Gastroesophageal sphincter (tissue), 4 donors: Measurements from ENCODE around the gene SPATA7. TPM values are rescaled to one million over a fixed set of nuclear protein-coding genes. Genes with fewer than 3 reads are reported as not detected.

Source experiments
- ATAC-seq: fragments of 150-250 bp; one replicate; pipeline ENCODE4 v1.9.1; 2016; ENCODE audit warnings: mild to moderate bottlenecking, moderate library complexity
- H3K27ac ChIP-seq, 4 donors: fragments of 200-600 bp; sonication (generic) in 3 of 4; 1 replicate in 3 of 4; 2 replicates in 1 of 4; pipeline ENCODE4 v1.5.1; 2016 to 2019
- H3K27me3 ChIP-seq: fragments of 200-600 bp; sonication (generic); one replicate; pipeline ENCODE4 v1.5.1; 2019
- H3K36me3 ChIP-seq, 2 donors: fragments of 200-600 bp; sonication (generic); one replicate each; pipeline ENCODE4 v1.5.1; 2019; ENCODE audit warnings: control low read depth in 1 of 2
- H3K4me1 ChIP-seq, 3 donors: fragments of 200-600 bp; sonication (generic); 1 replicate in 2 of 3; 2 replicates in 1 of 3; pipeline ENCODE4 v1.5.1; 2016 to 2019; ENCODE audit warnings: control low read depth in 2 of 3
- H3K4me3 ChIP-seq, 2 donors: fragments of 200-600 bp; sonication (generic); one replicate each; pipeline ENCODE4 v1.5.1; 2019; ENCODE audit warnings: mild to moderate bottlenecking in 1 of 2, moderate library complexity in 1 of 2
- H3K9me3 ChIP-seq, 3 donors: fragments of 200-600 bp; sonication (generic); one replicate each; pipeline ENCODE4 v1.5.1; 2017 to 2019; ENCODE audit warnings: control low read depth in 2 of 3
- CTCF ChIP-seq, 4 experiments: fragments of 200-600 bp in 2 of 4; fragments of 450-650 bp in 2 of 4; sonication (generic) in 1 of 4; IDR thresholded peaks; one replicate each; pipeline ENCODE4 v1.5.1; 2017 to 2019; ENCODE audit warnings: antibody characterized with exemption in 4 of 4, mild to moderate bottlenecking in 2 of 4, moderate library complexity in 2 of 4
- EP300 ChIP-seq: sonication (generic); formaldehyde crosslinking; IDR thresholded peaks from one replicate; pipeline ENCODE4 v1.6.1; 2017; ENCODE audit warnings: antibody characterized with exemption, mild to moderate bottlenecking
- POLR2A ChIP-seq, 2 donors: fragments of 450-650 bp; IDR thresholded peaks; one replicate each; pipeline ENCODE4 v1.6.1; 2017; ENCODE audit warnings: antibody characterized with exemption in 2 of 2, mild to moderate bottlenecking in 2 of 2, moderate library complexity in 1 of 2
- POLR2AphosphoS5 ChIP-seq: sonication (generic); formaldehyde crosslinking; IDR thresholded peaks from one replicate; pipeline ENCODE4 v1.6.1; 2017; ENCODE audit warnings: antibody characterized with exemption
- WGBS, 2 donors: methylation state at CpG; one replicate each; pipeline ENCODE4 v1.1.5; 2018; ENCODE audit warnings: low coverage in 1 of 2; 5-methylcytosine and 5-hydroxymethylcytosine counted together
- total RNA-seq, 4 donors: library from RNA; depleted of rRNA; stranded (reverse); fragments of >200 nt; gene quantifications; one replicate each; pipeline ENCODE4 v1.1.0, GENCODE V29; 2016

SPATA7 gene
- total RNA-seq, 4 donors from 2014 or later = 20.9 to 30.0 (median 24.0) TPM

- H3K27ac ChIP-seq = no peak overlapping the region
- no peak overlapping the region for H3K4me3 ChIP-seq
- TF ChIP-seq CTCF (IDR thresholded peaks at IDR 0.05) (no peak), POLR2AphosphoS5 (no peak), POLR2A (IDR thresholded peaks at IDR 0.05) (no peak), EP300 (no peak)
- H3K36me3 ChIP-seq = peaks cover 0 to 96% of the 10 kb centered on the region in 2 donors
- no peaks in the 10 kb centered on the region for H3K27me3 ChIP-seq
- ATAC-seq = no peak
- WGBS, 2 donors = no CpG with 5 or more reads among the region's 40 CpGs
- no peaks in the 10 kb centered on the region for H3K9me3 ChIP-seq
- H3K4me1 ChIP-seq = peaks cover 0 to 7% (median 0%) of the 10 kb centered on the region in 3 donors
Measured at GRCh38 chr14:88479574-88479987, 94.1 kb downstream of the SPATA7 start.

GRCh38 chr14:88481059-88481458 is 95.6 kb downstream of the SPATA7 start:
- Histone ChIP-seq H3K27ac (no peak overlapping the region), H3K9me3 (no peaks in the 10 kb centered on the region), H3K27me3 (no peaks in the 10 kb centered on the region), H3K36me3 (peaks cover 0 to 95% of the 10 kb centered on the region in 2 donors), H3K4me3 (no peak overlapping the region), H3K4me1 (peaks cover 0 to 7% (median 0%) of the 10 kb centered on the region in 3 donors)
- WGBS, 2 donors = 90 to 100% methylated on average over 2 of the region's 2 CpGs
- no peak for TF ChIP-seq EP300
- no peak for TF ChIP-seq POLR2AphosphoS5
- TF ChIP-seq CTCF (IDR thresholded peaks at IDR 0.05) = no peak
- TF ChIP-seq POLR2A (IDR thresholded peaks at IDR 0.05) = no peak
- ATAC-seq = no peak

GRCh38 chr14:88481794-88482193 is 96.3 kb downstream of the SPATA7 start:
- Histone ChIP-seq H3K36me3 (peaks cover 0 to 90% of the 10 kb centered on the region in 2 donors), H3K9me3 (no peaks in the 10 kb centered on the region), H3K27me3 (no peaks in the 10 kb centered on the region), H3K27ac (no peak overlapping the region), H3K4me3 (no peak overlapping the region), H3K4me1 (peaks cover 0 to 7% (median 0%) of the 10 kb centered on the region in 3 donors)
- ATAC-seq = no peak
- 62 to 68% methylated on average over 2 to 6 of the region's 7 CpGs for whole genome bisulfite sequencing, 2 donors
- TF ChIP-seq CTCF (IDR thresholded peaks at IDR 0.05) = no peak
- TF ChIP-seq EP300 = no peak
- TF ChIP-seq POLR2AphosphoS5 = no peak
- TF ChIP-seq POLR2A (IDR thresholded peaks at IDR 0.05) = no peak

GRCh38 chr14:88482524-88482923 is 97.1 kb downstream of the SPATA7 start:
- no peak overlapping the region for H3K4me3 ChIP-seq
- H3K27ac ChIP-seq = no peak overlapping the region
- WGBS, 2 donors = 100% methylated on average over 2 to 3 of the region's 3 CpGs
- H3K36me3 ChIP-seq = peaks cover 0 to 84% of the 10 kb centered on the region in 2 donors
- H3K4me1 ChIP-seq = peaks cover 0 to 7% (median 0%) of the 10 kb centered on the region in 3 donors
- TF ChIP-seq POLR2A (IDR thresholded peaks at IDR 0.05) (no peak), POLR2AphosphoS5 (no peak), EP300 (no peak), CTCF (IDR thresholded peaks at IDR 0.05) (no peak)
- ATAC-seq = no peak
- H3K9me3 ChIP-seq = no peaks in the 10 kb centered on the region
- no peaks in the 10 kb centered on the region for H3K27me3 ChIP-seq

Other genes starting within 250 kb of the SPATA7 start
- gene KCNK10, start 62.4 kb upstream of the SPATA7 start, total RNA-seq = under 1 TPM in 1 of 4 donors, not detected in 3; 0.40 TPM
- gene PTPN21, start 169.3 kb downstream of the SPATA7 start, total RNA-seq = 10 to 100 TPM; 24.4 to 51.8 (median 32.2) TPM
- gene ZC3H14, start 177.4 kb downstream of the SPATA7 start, total RNA-seq = 10 to 100 TPM; 59.1 to 84.5 (median 72.3) TPM